A549 (cell line): ENCODE results near the gene NOXA1. TPM values are rescaled to one million over a fixed set of nuclear protein-coding genes. Genes with fewer than 3 reads are reported as not detected.

ENCODE experiments used
- ATAC-seq, 2 experiments: fragments of 200-7000 bp in 1 of 2; fragments of >200 bp in 1 of 2; cut with Nextera tagmentation in 1 of 2; cut with Tn5 transposase in 1 of 2; 3 replicates each; pipeline versions ENCODE4 v1.8.0 to v1.9.1; 2018 to 2020; ENCODE audit warnings: mild to moderate bottlenecking in 1 of 2, moderate library complexity in 1 of 2
- CTCF ChIA-PET: fragments of 300-600 bp; sonication (Branson Sonifier 250); formaldehyde crosslinking; extraction: SDS; loops from one replicate; lab custom pipeline; 2021; ENCODE audit warnings: antibody characterized with exemption, inconsistent platforms; lab: Yijun Ruan, JAX
- POLR2A ChIA-PET: fragments of 350-600 bp; formaldehyde crosslinking; extraction: SDS; loops from one replicate; lab custom pipeline; 2021; ENCODE audit warnings: antibody characterized with exemption, inconsistent platforms; lab: Yijun Ruan, JAX
- DNase-seq, 2 experiments: peaks; one replicate each; pipeline versions ENCODE4 v3.0.0 to v3.0.0-alpha.2; 2011 to 2016; ENCODE audit warnings: low read depth in 1 of 2, low spot score in 1 of 2
- FAIRE-seq: peaks from 2 replicates; lab custom pipeline; 2011; peaks lifted over from hg19 to GRCh38; lab: Jason Lieb, UNC
- H3K27ac ChIP-seq, 2 experiments: fragments of >200 bp; sonication (Bioruptor Twin); formaldehyde crosslinking; 3 replicates each; pipeline ENCODE4 v1.5.1; 2016 to 2017
- H3K4me1 ChIP-seq: fragments of >200 bp; sonication (Bioruptor Twin); formaldehyde crosslinking; 3 replicates; pipeline ENCODE4 v1.6.1; 2016
- H3K4me2 ChIP-seq: fragments of >200 bp; sonication (Bioruptor Twin); formaldehyde crosslinking; 3 replicates; pipeline ENCODE4 v1.6.1; 2016
- H3K4me3 ChIP-seq: fragments of >200 bp; sonication (Bioruptor Twin); formaldehyde crosslinking; 3 replicates; pipeline ENCODE4 v1.5.1; 2016
- H3K9me3 ChIP-seq: fragments of >200 bp; sonication (Bioruptor Twin); formaldehyde crosslinking; 3 replicates; pipeline ENCODE4 v1.6.1; 2016
- CBX2 ChIP-seq: fragments of 200-600 bp; sonication (generic); IDR thresholded peaks from 2 replicates; pipeline ENCODE4 v1.6.1; 2016; ENCODE audit warnings: low read depth, mild to moderate bottlenecking, borderline replicate concordance
- CBX8 ChIP-seq: fragments of 200-600 bp; sonication (generic); IDR thresholded peaks from 2 replicates; pipeline ENCODE4 v1.6.1; 2016
- CHD2 ChIP-seq: fragments of 150-350 bp; IDR thresholded peaks from 2 replicates; pipeline ENCODE4 v1.6.1; 2014; ENCODE audit warnings: low read length; ENCODE audit not compliant: partially characterized antibody
- EHF ChIP-seq: fragments of 250-450 bp; sonication (Bioruptor Pico); IDR thresholded peaks from 2 replicates; pipeline ENCODE4 v1.5.0; 2020; ENCODE audit warnings: mild to moderate bottlenecking
- EP300 ChIP-seq, 2 experiments: fragments of >200 bp; sonication (Bioruptor Twin); formaldehyde crosslinking; IDR thresholded peaks; 2 replicates in 1 of 2; 3 replicates in 1 of 2; pipeline ENCODE4 v1.6.1; 2016 to 2017
- FOSL2 ChIP-seq, 2 experiments: fragments of 450-650 bp in 1 of 2; fragments of >200 bp in 1 of 2; sonication (Bioruptor Twin) in 1 of 2; formaldehyde crosslinking; IDR thresholded peaks; 2 replicates each; pipeline versions ENCODE4 v1.5.0 to v1.6.1; 2016 to 2020; ENCODE audit warnings: mild to moderate bottlenecking in 1 of 2, moderate library complexity in 1 of 2
- GATA3 ChIP-seq: IDR thresholded peaks from 2 replicates; pipeline ENCODE4 v1.6.1; 2012; ENCODE audit warnings: borderline replicate concordance
- HDAC2 ChIP-seq: fragments of 200-600 bp; sonication (generic); IDR thresholded peaks from 2 replicates; pipeline ENCODE4 v1.6.1; 2016
- HEYL ChIP-seq: fragments of 250-450 bp; sonication (Bioruptor Pico); IDR thresholded peaks from 2 replicates; pipeline ENCODE4 v1.8.0; 2021; ENCODE audit warnings: mild to moderate bottlenecking, moderate library complexity
- HOXB13 ChIP-seq: fragments of 250-450 bp; sonication (Bioruptor Pico); IDR thresholded peaks from 2 replicates; pipeline ENCODE4 v1.5.0; 2020; ENCODE audit warnings: low read depth, mild to moderate bottlenecking, moderate library complexity
- HOXB5 ChIP-seq: fragments of 250-450 bp; sonication (Bioruptor Pico); IDR thresholded peaks from 2 replicates; pipeline ENCODE4 v1.5.0; 2020; ENCODE audit warnings: mild to moderate bottlenecking, moderate library complexity
- JUN ChIP-seq, 2 experiments: fragments of >200 bp; sonication (Bioruptor Twin); formaldehyde crosslinking; IDR thresholded peaks; 2 replicates in 1 of 2; 3 replicates in 1 of 2; pipeline ENCODE4 v1.6.1; 2016 to 2017
- MYC ChIP-seq: IDR thresholded peaks from 2 replicates; pipeline ENCODE4 v1.6.1; 2012; ENCODE audit warnings: mild to moderate bottlenecking, inconsistent platforms, low read length, improper control_type of control experiment, borderline replicate concordance
- NFE2L2 ChIP-seq: fragments of 150-350 bp; conservative IDR thresholded peaks from 2 replicates; pipeline ENCODE4 v1.6.1; 2014; ENCODE audit warnings: low read length
- POLR2A ChIP-seq: IDR thresholded peaks from 2 replicates; pipeline ENCODE4 v1.6.1; 2012; ENCODE audit warnings: mild to moderate bottlenecking, low read length
- RFX5 ChIP-seq: fragments of 450-650 bp; IDR thresholded peaks from 2 replicates; pipeline ENCODE4 v1.7.1; 2014; ENCODE audit warnings: antibody characterized with exemption, mild to moderate bottlenecking, moderate library complexity
- SREBF2 ChIP-seq: fragments of 450-650 bp; IDR thresholded peaks from 2 replicates; pipeline ENCODE4 v1.6.1; 2014; ENCODE audit warnings: mild to moderate bottlenecking, moderate library complexity
- TFCP2L1 ChIP-seq: fragments of 250-450 bp; sonication (Bioruptor Pico); IDR thresholded peaks from 2 replicates; pipeline ENCODE4 v1.5.0; 2021; ENCODE audit warnings: mild to moderate bottlenecking
- ZC3H11A ChIP-seq: fragments of 450-650 bp; IDR thresholded peaks from 2 replicates; pipeline ENCODE4 v1.6.1; 2014; ENCODE audit warnings: antibody characterized with exemption, mild to moderate bottlenecking
- ZNF302 ChIP-seq: fragments of 250-450 bp; sonication (Bioruptor Pico); IDR thresholded peaks from 2 replicates; pipeline ENCODE4 v1.9.0; 2021; ENCODE audit warnings: inconsistent platforms, mild to moderate bottlenecking, moderate library complexity
- ZSCAN20 ChIP-seq: fragments of 250-450 bp; sonication (Bioruptor Pico); IDR thresholded peaks from 2 replicates; pipeline ENCODE4 v1.8.0; 2022; ENCODE audit warnings: mild to moderate bottlenecking, moderate library complexity
- WGBS: methylation state at CpG from one replicate; pipeline ENCODE4 v1.1.6; 2017; ENCODE audit errors: missing lambda C conversion rate; 5-methylcytosine and 5-hydroxymethylcytosine counted together
- polyA plus RNA-seq, 4 experiments: library from polyadenylated mRNA; depleted of rRNA in 3 of 4; stranded (reverse); fragments of >200 nt; fragmentation: RNase III in 1 of 4; extraction: RNeasy Plus Mini Kit Qiagen cat#74134 plus additional on column Dnase treatment in 1 of 4; gene quantifications; 2 replicates in 3 of 4; 3 replicates in 1 of 4; pipeline ENCODE4 v1.2.3, GENCODE V29; 2011 to 2017
- TF ChIP-seq, protein P1 (sequence below): fragments of 250-450 bp; sonication (Bioruptor Pico); IDR thresholded peaks from 2 replicates; pipeline ENCODE4 v1.5.0; 2021; ENCODE audit warnings: mild to moderate bottlenecking, moderate library complexity, borderline replicate concordance
- TF ChIP-seq, protein P2 (sequence below): fragments of 250-450 bp; sonication (Bioruptor Pico); IDR thresholded peaks from 2 replicates; pipeline ENCODE4 v1.5.0; 2020; ENCODE audit warnings: low read depth, mild to moderate bottlenecking, moderate library complexity

Gene NOXA1
- polyA plus RNA-seq, 2 of the 4 experiments (the other 2 are of a cell fraction), result 0.44 to 1.5 TPM

DNA sequence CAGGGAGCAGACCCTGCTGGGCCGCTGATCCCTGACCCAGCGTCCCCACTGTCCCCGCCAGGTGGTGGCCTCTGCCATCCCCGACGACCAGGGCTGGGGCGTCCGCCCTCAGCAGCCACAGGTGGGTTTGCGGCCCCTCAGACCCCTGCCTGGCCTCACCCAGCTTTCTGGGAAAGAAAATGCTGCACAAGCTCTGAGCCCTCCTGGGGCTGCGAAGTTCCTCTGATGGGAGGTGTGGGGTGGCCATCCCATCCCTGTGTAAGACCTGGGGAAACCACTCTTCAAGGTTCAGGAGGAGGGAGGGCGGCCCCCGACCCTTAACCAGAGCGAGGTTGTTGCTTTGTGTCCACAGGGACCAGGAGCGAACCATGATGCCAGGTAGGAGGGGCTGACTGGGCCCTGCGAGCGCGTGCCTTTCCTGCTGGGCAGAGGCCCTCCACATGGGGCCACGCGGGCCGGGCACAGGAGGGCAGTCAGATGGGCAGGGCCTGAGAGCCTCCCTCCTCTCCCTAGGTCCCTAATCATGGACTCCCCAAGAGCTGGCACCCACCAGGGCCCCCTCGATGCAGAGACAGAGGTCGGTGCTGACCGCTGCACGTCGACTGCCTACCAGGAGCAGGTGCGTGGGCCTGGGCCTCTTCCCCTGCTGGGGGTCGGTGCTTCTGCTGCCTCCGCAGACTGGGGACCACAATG is 7.7 kb downstream of the NOXA1 start:
- DNase-seq (no peak), ATAC-seq (no peak), FAIRE-seq (no peak)
- H3K4me3 ChIP-seq, result no peak overlapping the region
- ChIA-PET CTCF (interaction anchor here (1.6 to 8.1 kb wide), 3 partner anchors 7 to 129 kb away, joined by 6 to 98 read pairs (median 86); partner anchors contain the start of genes ENTPD8, EXD3, NOXA1 and NRARP), POLR2A (interaction anchor here (1.5 kb wide), 1 partner anchor 8 kb away, joined by 5 read pairs; the partner anchor contains the start of genes EXD3 and NOXA1)
- WGBS, result 73% methylated on average over 8 of the region's 27 CpGs
- 0 out of 3 replicates have a peak overlapping the region, but pooled peaks have one; percentile 74 for H3K4me2 ChIP-seq
- H3K9me3 ChIP-seq, result no peaks in the 10 kb centered on the region
- TF ChIP-seq EHF, result no peak
- TF ChIP-seq, protein P1, sequence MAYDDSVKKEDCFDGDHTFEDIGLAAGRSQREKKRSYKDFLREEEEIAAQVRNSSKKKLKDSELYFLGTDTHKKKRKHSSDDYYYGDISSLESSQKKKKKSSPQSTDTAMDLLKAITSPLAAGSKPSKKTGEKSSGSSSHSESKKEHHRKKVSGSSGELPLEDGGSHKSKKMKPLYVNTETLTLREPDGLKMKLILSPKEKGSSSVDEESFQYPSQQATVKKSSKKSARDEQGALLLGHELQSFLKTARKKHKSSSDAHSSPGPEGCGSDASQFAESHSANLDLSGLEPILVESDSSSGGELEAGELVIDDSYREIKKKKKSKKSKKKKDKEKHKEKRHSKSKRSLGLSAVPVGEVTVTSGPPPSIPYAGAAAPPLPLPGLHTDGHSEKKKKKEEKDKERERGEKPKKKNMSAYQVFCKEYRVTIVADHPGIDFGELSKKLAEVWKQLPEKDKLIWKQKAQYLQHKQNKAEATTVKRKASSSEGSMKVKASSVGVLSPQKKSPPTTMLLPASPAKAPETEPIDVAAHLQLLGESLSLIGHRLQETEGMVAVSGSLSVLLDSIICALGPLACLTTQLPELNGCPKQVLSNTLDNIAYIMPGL, result no peak
- no peak for TF ChIP-seq NFE2L2
- no peak for TF ChIP-seq CBX8
- TF ChIP-seq SREBF2, result no peak
- TF ChIP-seq HDAC2, result no peak
- TF ChIP-seq ZSCAN20 (CRISPR knock-in tag), result no peak
- TF ChIP-seq ZC3H11A, result no peak
- TF ChIP-seq RFX5, result no peak
- no peak for TF ChIP-seq EP300 (IDR thresholded peaks at IDR 0.05)
- TF ChIP-seq TFCP2L1 (CRISPR knock-in tag), result no peak
- no peak for TF ChIP-seq JUN (IDR thresholded peaks at IDR 0.05)
- TF ChIP-seq HOXB13 (CRISPR knock-in tag), result no peak
- TF ChIP-seq HOXB5 (CRISPR knock-in tag), result no peak
- TF ChIP-seq MYC, result no peak
- peaks cover 16% of the 10 kb centered on the region for H3K4me1 ChIP-seq
- no peak overlapping the region for H3K27ac ChIP-seq

DNA sequence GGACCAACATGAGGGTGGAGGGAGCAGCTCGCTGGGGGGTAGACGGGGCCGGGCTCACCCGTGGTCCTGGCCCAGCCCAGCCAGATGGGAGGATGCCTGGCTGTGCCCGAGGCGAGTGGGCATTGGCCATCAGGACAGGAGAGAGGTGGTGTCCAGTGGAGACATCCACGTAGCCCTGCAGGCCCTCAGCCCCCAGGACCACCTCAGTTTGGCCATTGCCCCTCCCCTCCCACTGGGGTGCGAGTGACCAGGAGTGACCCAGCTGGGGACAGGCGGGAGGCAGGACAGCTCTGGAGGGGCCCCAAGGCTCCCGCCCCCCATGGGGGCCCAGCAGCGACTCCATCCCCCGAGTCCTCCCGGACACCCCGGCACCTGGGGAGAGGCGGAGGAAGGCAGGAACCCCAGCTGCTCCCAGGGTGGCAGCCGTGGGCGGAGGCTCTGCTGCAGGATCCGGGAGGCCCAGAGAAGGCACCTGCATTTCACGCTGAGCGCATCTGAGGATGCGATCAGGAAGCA is 8.3 kb downstream of the NOXA1 start:
- CTCF ChIA-PET, result interaction anchor here (1.2 to 8.1 kb wide), 4 partner anchors 8 to 129 kb away, joined by 3 to 98 read pairs (median 46); partner anchors contain the start of genes ENTPD8, EXD3, NOXA1 and NRARP
- H3K27ac ChIP-seq, result no peak overlapping the region
- H3K9me3 ChIP-seq, result no peaks in the 10 kb centered on the region
- no peak for DNase-seq
- WGBS, result 93% methylated on average over 20 of the region's 21 CpGs
- ATAC-seq, result no peak
- H3K4me1 ChIP-seq, result peaks cover 22% of the 10 kb centered on the region
- POLR2A ChIA-PET, result interaction anchor here (1.5 kb wide), 1 partner anchor 8 kb away, joined by 5 read pairs; the partner anchor contains the start of genes EXD3 and NOXA1
- no peak overlapping the region for H3K4me3 ChIP-seq
- no peak for TF ChIP-seq FOSL2 (IDR thresholded peaks at IDR 0.05)
- no peak for TF ChIP-seq FOSL2 (CRISPR knock-in tag; IDR thresholded peaks at IDR 0.05)
- no peak for TF ChIP-seq CHD2
- TF ChIP-seq, protein P2, sequence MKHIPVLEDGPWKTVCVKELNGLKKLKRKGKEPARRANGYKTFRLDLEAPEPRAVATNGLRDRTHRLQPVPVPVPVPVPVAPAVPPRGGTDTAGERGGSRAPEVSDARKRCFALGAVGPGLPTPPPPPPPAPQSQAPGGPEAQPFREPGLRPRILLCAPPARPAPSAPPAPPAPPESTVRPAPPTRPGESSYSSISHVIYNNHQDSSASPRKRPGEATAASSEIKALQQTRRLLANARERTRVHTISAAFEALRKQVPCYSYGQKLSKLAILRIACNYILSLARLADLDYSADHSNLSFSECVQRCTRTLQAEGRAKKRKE (CRISPR knock-in tag), result no peak
- TF ChIP-seq POLR2A, result no peak
- TF ChIP-seq HEYL (CRISPR knock-in tag), result no peak
- TF ChIP-seq NFE2L2, result no peak
- TF ChIP-seq CBX2, result no peak
- no peak for TF ChIP-seq ZNF302
- no peak for TF ChIP-seq GATA3
- FAIRE-seq, result no peak
- no peak overlapping the region for H3K4me2 ChIP-seq
